Stimulated activated CD8-positive, alpha-beta memory T cell treated with anti-CD3 and anti-CD28 coated beads, Interleukin-7, amount 100 ng/mL, for 1 hour (primary cell): ENCODE data around the gene ANXA5.
"Not testable (repeated sequence)": the region's sequence is repeated elsewhere in the genome, so short reads cannot be mapped to it uniquely, and the experiment has no call there.

Experiments used
- DNase-seq, 2 donors: peaks; one replicate each; pipeline ENCODE4 v3.0.0-alpha.2; 2020; ENCODE audit warnings: low read depth in 2 of 2

The ANXA5 gene

GRCh38 chr4:121679267-121679666, 17.5 kb downstream of the ANXA5 start:
- no peak for DNase-seq

GRCh38 chr4:121677524-121677923, 19.3 kb downstream of the ANXA5 start:
- no peak for DNase-seq

GRCh38 chr4:121676345-121677075, 20.3 kb downstream of the ANXA5 start:
- no peak for DNase-seq

- DNase-seq: no peak
These were observed 21.1 kb downstream of the ANXA5 start for GRCh38 chr4:121675715-121676114.

- no peak for DNase-seq
These were observed 22.1 kb downstream of the ANXA5 start for GRCh38 chr4:121674696-121675095.

- DNase-seq: no peak
These were observed 22.6 kb downstream of the ANXA5 start for GRCh38 chr4:121674191-121674590.

- DNase-seq: no peak
These were observed 27.6 kb downstream of the ANXA5 start for GRCh38 chr4:121669163-121669550.

GRCh38 chr4:121668368-121669162, 28.2 kb downstream of the ANXA5 start:
- no peak for DNase-seq

- DNase-seq: no peak
These were observed 30.6 kb downstream of the ANXA5 start for GRCh38 chr4:121666091-121666679.

- DNase-seq: no peak
These were observed 31.4 kb downstream of the ANXA5 start for GRCh38 chr4:121665371-121665770.

- no peak for DNase-seq
These were observed 34.6 kb downstream of the ANXA5 start for GRCh38 chr4:121662225-121662624.

GRCh38 chr4:121660175-121660933, 36.4 kb downstream of the ANXA5 start:
- DNase-seq: not testable (repeated sequence)

GRCh38 chr4:121658125-121658524, 38.7 kb downstream of the ANXA5 start:
- DNase-seq: no peak

GRCh38 chr4:121656269-121656641, 40.5 kb downstream of the ANXA5 start:
- DNase-seq: no peak

GRCh38 chr4:121655320-121656268, 41.2 kb downstream of the ANXA5 start:
- DNase-seq: no peak

GRCh38 chr4:121654738-121655137, 42.0 kb downstream of the ANXA5 start:
- DNase-seq: no peak

GRCh38 chr4:121653986-121654385, 42.8 kb downstream of the ANXA5 start:
- DNase-seq: no peak

GRCh38 chr4:121653214-121653613, 43.6 kb downstream of the ANXA5 start:
- DNase-seq: no peak

GRCh38 chr4:121651597-121651996, 45.2 kb downstream of the ANXA5 start:
- no peak for DNase-seq

GRCh38 chr4:121650741-121651140, 46.0 kb downstream of the ANXA5 start:
- DNase-seq: no peak

GRCh38 chr4:121648516-121648915, 48.3 kb downstream of the ANXA5 start:
- DNase-seq: no peak
